SK-N-SH treated with all-trans-retinoic acid at 6 μM for 48 hours (cell line): ENCODE results near the gene MGLL.

ENCODE experiments used
- ISL1 ChIP-seq: fragments of 250-450 bp; sonication (Bioruptor Pico); IDR thresholded peaks from 2 replicates; pipeline ENCODE4 v2.1.2; 2022; ENCODE audit warnings: mild to moderate bottlenecking, moderate library complexity
- RARB ChIP-seq: fragments of 250-450 bp; sonication (Bioruptor Pico); IDR thresholded peaks from 2 replicates; pipeline ENCODE4 v1.8.0; 2021; ENCODE audit warnings: mild to moderate bottlenecking, moderate library complexity
- SNAI2 ChIP-seq: fragments of 250-450 bp; sonication (Bioruptor Pico); IDR thresholded peaks from 2 replicates; pipeline ENCODE4 v1.5.0; 2020; ENCODE audit warnings: mild to moderate bottlenecking, moderate library complexity
- TOX ChIP-seq: fragments of 250-450 bp; sonication (Bioruptor Pico); IDR thresholded peaks from 2 replicates; pipeline ENCODE4 v1.8.0; 2021; ENCODE audit warnings: mild to moderate bottlenecking, moderate library complexity, borderline replicate concordance
- ZFP30 ChIP-seq: fragments of 450-650 bp; formaldehyde crosslinking; IDR thresholded peaks from 2 replicates; pipeline ENCODE4 v1.5.0; 2022; ENCODE audit warnings: mild to moderate bottlenecking, moderate library complexity
- TF ChIP-seq, protein P1 (sequence below): fragments of 250-450 bp; sonication (Bioruptor Pico); IDR thresholded peaks from 2 replicates; pipeline ENCODE4 v1.8.0; 2021; ENCODE audit warnings: low read depth, mild to moderate bottlenecking, moderate library complexity, borderline replicate concordance

DNA sequence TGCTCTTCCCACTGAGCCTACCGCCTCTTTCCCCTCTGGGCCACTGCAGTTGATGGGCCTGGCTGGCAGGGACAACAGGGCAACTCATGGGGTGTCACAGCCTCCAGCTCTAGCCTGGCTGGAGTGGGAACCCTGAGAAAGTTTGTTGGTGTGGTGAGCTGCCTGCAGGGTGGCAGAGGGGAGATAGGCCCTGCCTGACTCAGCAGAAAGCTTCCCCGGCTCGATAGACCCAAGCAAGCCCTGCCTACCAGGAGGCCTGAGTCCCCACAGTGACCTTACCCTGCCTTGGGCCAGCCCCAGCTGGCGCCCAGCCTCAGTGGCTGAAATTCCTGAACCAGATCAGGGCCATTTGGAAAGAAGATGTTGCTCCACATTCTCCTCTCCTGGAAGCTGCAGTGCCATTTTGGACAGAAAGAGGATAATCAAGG is 120.2 kb downstream of the MGLL start:
- TF ChIP-seq ISL1 (no peak), SNAI2 (CRISPR knock-in tag) (no peak), TOX (no peak), RARB (CRISPR knock-in tag) (no peak), ZFP30 (CRISPR knock-in tag) (no peak)
- TF ChIP-seq, protein P1, sequence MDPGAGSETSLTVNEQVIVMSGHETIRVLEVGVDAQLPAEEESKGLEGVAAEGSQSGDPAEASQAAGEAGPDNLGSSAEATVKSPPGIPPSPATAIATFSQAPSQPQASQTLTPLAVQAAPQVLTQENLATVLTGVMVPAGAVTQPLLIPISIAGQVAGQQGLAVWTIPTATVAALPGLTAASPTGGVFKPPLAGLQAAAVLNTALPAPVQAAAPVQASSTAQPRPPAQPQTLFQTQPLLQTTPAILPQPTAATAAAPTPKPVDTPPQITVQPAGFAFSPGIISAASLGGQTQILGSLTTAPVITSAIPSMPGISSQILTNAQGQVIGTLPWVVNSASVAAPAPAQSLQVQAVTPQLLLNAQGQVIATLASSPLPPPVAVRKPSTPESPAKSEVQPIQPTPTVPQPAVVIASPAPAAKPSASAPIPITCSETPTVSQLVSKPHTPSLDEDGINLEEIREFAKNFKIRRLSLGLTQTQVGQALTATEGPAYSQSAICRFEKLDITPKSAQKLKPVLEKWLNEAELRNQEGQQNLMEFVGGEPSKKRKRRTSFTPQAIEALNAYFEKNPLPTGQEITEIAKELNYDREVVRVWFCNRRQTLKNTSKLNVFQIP (CRISPR knock-in tag), result no peak
